Measurements from ENCODE around the gene SEZ6L. TPM values are rescaled to one million over a fixed set of nuclear protein-coding genes. Genes with fewer than 3 reads are reported as not detected.

SEZ6L gene
- total and polyA plus RNA-seq, 12 donors = 0.01 to 2.5 (median 0.28) TPM

DNA sequence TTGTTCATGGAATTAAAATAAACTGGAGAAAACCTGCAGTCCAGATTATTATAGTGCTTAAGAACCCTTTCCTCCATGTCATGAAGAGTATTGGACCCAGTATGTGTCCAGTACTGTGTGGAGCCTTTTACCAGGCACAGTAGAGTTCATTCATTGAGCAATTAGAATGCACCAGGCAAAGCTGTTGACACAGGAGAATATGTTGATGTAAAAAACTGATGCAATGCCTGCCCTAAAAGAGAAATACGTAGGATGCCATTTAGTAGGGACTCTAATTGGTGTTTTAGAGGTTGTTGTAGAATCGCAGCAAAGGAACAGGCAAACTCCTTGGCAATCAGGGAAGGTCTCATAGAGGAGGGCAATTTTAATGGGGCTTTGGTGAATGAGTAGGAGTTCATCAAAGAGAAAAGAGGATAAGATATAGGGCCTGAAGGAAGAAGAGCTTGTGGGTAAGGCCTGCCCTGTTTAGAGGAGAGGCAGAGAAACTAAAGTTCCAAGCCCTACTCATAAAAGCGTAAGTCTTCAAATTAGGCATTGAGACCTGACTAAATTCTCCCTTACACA is 126.4 kb downstream of the SEZ6L start:
- H3K27me3 ChIP-seq = peaks cover 0 to 25% (median 4%) of the 10 kb centered on the region in 7 donors
- intact Hi-C loops (cut with DNase I) = no loop called here
- ATAC-seq (no peak), DNase-seq (no peak)
- no peak for TF ChIP-seq CTCF (IDR thresholded peaks at IDR 0.05)
- no peak overlapping the region for H3K27ac ChIP-seq
- H3K36me3 ChIP-seq = no peaks in the 10 kb centered on the region
- 85 to 88% methylated on average over 3 of the region's 3 CpGs for WGBS, 2 donors
- no peaks in the 10 kb centered on the region for H3K4me1 ChIP-seq
- H3K4me3 ChIP-seq = no peak overlapping the region
- no peaks in the 10 kb centered on the region for H3K9me3 ChIP-seq

DNA sequence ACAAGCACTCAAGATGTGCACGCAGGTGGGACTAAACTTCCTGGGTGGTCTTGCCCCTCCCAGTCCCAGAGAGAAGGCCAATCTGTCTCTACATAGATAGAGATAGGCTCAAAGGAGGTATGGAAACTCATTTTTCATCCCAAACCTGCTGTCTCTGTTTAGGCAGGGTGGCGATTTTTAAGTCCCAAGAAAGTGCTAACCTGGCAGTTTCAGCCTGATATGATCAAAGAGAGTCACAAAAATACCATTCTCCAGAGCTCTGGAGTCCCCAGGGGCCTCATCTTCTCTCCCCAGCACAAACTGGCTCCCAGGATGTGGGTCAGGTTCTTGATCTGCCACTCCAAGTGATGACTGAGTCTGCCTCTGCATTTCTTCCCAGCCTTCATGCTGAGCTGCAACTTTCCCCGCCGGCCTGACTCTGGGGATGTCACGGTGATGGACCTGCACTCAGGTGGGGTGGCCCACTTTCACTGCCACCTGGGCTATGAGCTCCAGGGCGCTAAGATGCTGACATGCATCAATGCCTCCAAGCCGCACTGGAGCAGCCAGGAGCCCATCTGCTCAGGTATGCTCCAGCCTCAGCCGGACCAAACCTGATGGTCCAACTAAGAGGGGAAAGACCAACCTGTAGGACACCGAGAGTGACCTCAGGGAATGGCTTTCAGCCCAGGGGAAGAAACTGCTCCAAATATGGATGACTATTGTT is 129.5 kb downstream of the SEZ6L start:
- no peak for TF ChIP-seq CTCF (IDR thresholded peaks at IDR 0.05)
- H3K4me3 ChIP-seq = no peak overlapping the region
- ATAC-seq (no peak), DNase-seq (no peak)
- intact Hi-C loops (cut with DNase I) = no loop called here
- H3K36me3 ChIP-seq = no peaks in the 10 kb centered on the region
- H3K9me3 ChIP-seq = no peaks in the 10 kb centered on the region
- H3K27me3 ChIP-seq = peaks cover 0 to 43% (median 19%) of the 10 kb centered on the region in 7 donors
- no peaks in the 10 kb centered on the region for H3K4me1 ChIP-seq
- no peak overlapping the region for H3K27ac ChIP-seq
- WGBS, 2 donors = 78 to 79% methylated on average over 9 of the region's 9 CpGs

GRCh38 chr22:26302726-26303125 is 133.5 kb downstream of the SEZ6L start:
- no peak for DNase-seq
- H3K27ac ChIP-seq = no peak overlapping the region
- no peak for ATAC-seq
- no peaks in the 10 kb centered on the region for H3K36me3 ChIP-seq
- no peaks in the 10 kb centered on the region for H3K9me3 ChIP-seq
- no peaks in the 10 kb centered on the region for H3K4me1 ChIP-seq
- 29 to 35% methylated on average over 4 of the region's 4 CpGs for WGBS, 2 donors
- no peak for TF ChIP-seq CTCF (IDR thresholded peaks at IDR 0.05)
- intact Hi-C loops (cut with DNase I) = no loop called here
- H3K4me3 ChIP-seq = no peak overlapping the region
- H3K27me3 ChIP-seq = peaks cover 0 to 59% (median 24%) of the 10 kb centered on the region in 7 donors

- intact Hi-C loops (cut with DNase I) = no loop called here
- no peaks in the 10 kb centered on the region for H3K9me3 ChIP-seq
- no peak overlapping the region for H3K27ac ChIP-seq
- no peak for TF ChIP-seq CTCF (IDR thresholded peaks at IDR 0.05)
- WGBS, 2 donors = 56 to 63% methylated on average over 4 of the region's 4 CpGs
- H3K4me3 ChIP-seq = no peak overlapping the region
- peaks cover 0 to 64% (median 26%) of the 10 kb centered on the region in 7 donors for H3K27me3 ChIP-seq
- no peaks in the 10 kb centered on the region for H3K4me1 ChIP-seq
- H3K36me3 ChIP-seq = no peaks in the 10 kb centered on the region
- no peak for DNase-seq
- ATAC-seq = no peak
Observed at GRCh38 chr22:26303475-26303874, 134.2 kb downstream of the SEZ6L start.

Measured in heart right ventricle (tissue), 16 donors.